Natural killer cell (primary cell): ENCODE measurements around the gene B3GNT3. TPM values are rescaled to one million over a fixed set of nuclear protein-coding genes. Genes with fewer than 3 reads are reported as not detected.

ENCODE experiments used
- ATAC-seq, 3 donors: fragments of 150-1000 bp in 2 of 3; fragments of 200-7000 bp in 1 of 3; cut with Tn5 transposase; 1 replicate in 1 of 3; 2 replicates in 2 of 3; pipeline ENCODE4 v1.10.0; 2021; ENCODE audit warnings: mild to moderate bottlenecking in 2 of 3, moderate library complexity in 2 of 3
- DNase-seq, 2 donors: peaks; one replicate each; pipeline versions ENCODE4 v3.0.0 to v3.0.0-alpha.2; 2013 to 2021; ENCODE audit warnings: mixed read lengths in 1 of 2
- H3K27ac ChIP-seq: one replicate; pipeline ENCODE4 v1.5.1; 2013; ENCODE audit warnings: mild to moderate bottlenecking, low read length
- H3K27me3 ChIP-seq: one replicate; pipeline ENCODE4 v1.6.1; 2013; ENCODE audit warnings: low read length; ENCODE audit not compliant: control insufficient read depth, insufficient read depth
- H3K36me3 ChIP-seq: one replicate; pipeline ENCODE4 v1.6.1; 2013; ENCODE audit warnings: low read length; ENCODE audit not compliant: control insufficient read depth, insufficient read depth
- H3K4me1 ChIP-seq: one replicate; pipeline ENCODE4 v1.6.1; 2013; ENCODE audit warnings: low read length; ENCODE audit not compliant: control insufficient read depth, insufficient read depth
- H3K4me3 ChIP-seq: one replicate; pipeline ENCODE4 v1.5.1; 2013; ENCODE audit warnings: low read length
- H3K9me3 ChIP-seq: one replicate; pipeline ENCODE4 v1.6.1; 2013; ENCODE audit warnings: low read length; ENCODE audit not compliant: control insufficient read depth, insufficient read depth
- H3K27ac Mint-ChIP-seq, 2 donors: one replicate each; pipeline ENCODE4 v1.8.0; 2022; ENCODE audit warnings: mild to moderate bottlenecking in 2 of 2, mixed read lengths in 2 of 2, moderate library complexity in 1 of 2
- H3K27me3 Mint-ChIP-seq, 2 donors: one replicate each; pipeline ENCODE4 v1.8.0; 2022; ENCODE audit warnings: low read depth in 2 of 2, mixed read lengths in 2 of 2
- H3K36me3 Mint-ChIP-seq: one replicate; pipeline ENCODE4 v1.8.0; 2022; ENCODE audit warnings: mixed read lengths
- H3K4me1 Mint-ChIP-seq, 2 donors: one replicate each; pipeline ENCODE4 v1.8.0; 2022; ENCODE audit warnings: mixed read lengths in 2 of 2
- H3K4me3 Mint-ChIP-seq: one replicate; pipeline ENCODE4 v1.8.0; 2022; ENCODE audit warnings: mild to moderate bottlenecking, moderate library complexity, mixed read lengths
- H3K9me3 Mint-ChIP-seq, 2 donors: one replicate each; pipeline ENCODE4 v1.8.0; 2022; ENCODE audit warnings: mixed read lengths in 2 of 2
- CTCF ChIP-seq: fragments of 200-600 bp; IDR thresholded peaks from one replicate; pipeline ENCODE4 v1.8.0; 2022; ENCODE audit warnings: antibody characterized with exemption
- WGBS: methylation state at CpG from one replicate; pipeline ENCODE4 v1.1.7; 2013; ENCODE audit warnings: missing lambda C conversion rate; ENCODE audit not compliant: insufficient coverage; 5-methylcytosine and 5-hydroxymethylcytosine counted together
- intact Hi-C: fragments of 100-400 bp; cut with micrococcal nuclease; formaldehyde crosslinking; loops from one replicate; pipeline ENCODE4 v1.14.2; 2022
- total RNA-seq, 4 donors: library from RNA; stranded (reverse); fragments of 120-200 nt in 1 of 4; gene quantifications; one replicate each; pipeline versions ENCODE4 v1.2.3 to v1.2.4, GENCODE V29; 2013 to 2022

Gene B3GNT3
- total RNA-seq, 3 donors from 2014 or later (not counting 1 experiment from before 2014, with no cell fraction given), result not detected

GRCh38 chr19:17807731-17808316 lies 12.9 kb downstream of the B3GNT3 start:
- H3K27me3 ChIP-seq, result no peaks in the 10 kb centered on the region
- no peak overlapping the region for H3K27ac ChIP-seq
- Mint-ChIP-seq H3K4me3 (no peak overlapping the region), H3K4me1 (peaks cover 7 to 12% of the 10 kb centered on the region in 2 donors), H3K27me3 (no peaks in the 10 kb centered on the region), H3K9me3 (no peaks in the 10 kb centered on the region), H3K36me3 (no peaks in the 10 kb centered on the region), H3K27ac (no peak overlapping the region)
- DNase-seq (peak in 1 of 2 donors; percentile 49), ATAC-seq (peak in 1 of 3 donors; percentile 67)
- 33% methylated on average over 37 of the region's 38 CpGs for WGBS
- peaks cover 18% of the 10 kb centered on the region for H3K4me1 ChIP-seq
- no peak overlapping the region for H3K4me3 ChIP-seq
- intact Hi-C loops, result no loop called here
- H3K36me3 ChIP-seq, result no peaks in the 10 kb centered on the region
- no peak for TF ChIP-seq CTCF
- no peaks in the 10 kb centered on the region for H3K9me3 ChIP-seq

GRCh38 chr19:17811103-17811502 lies 16.2 kb downstream of the B3GNT3 start:
- WGBS, result 100% methylated on average over 2 of the region's 2 CpGs
- Histone ChIP-seq H3K4me1 (peaks cover 6% of the 10 kb centered on the region), H3K27me3 (no peaks in the 10 kb centered on the region), H3K4me3 (no peak overlapping the region), H3K9me3 (no peaks in the 10 kb centered on the region), H3K36me3 (no peaks in the 10 kb centered on the region), H3K27ac (no peak overlapping the region)
- TF ChIP-seq CTCF, result no peak
- DNase-seq (no peak), ATAC-seq (no peak)
- Mint-ChIP-seq H3K36me3 (no peaks in the 10 kb centered on the region), H3K4me1 (peaks cover 0 to 5% of the 10 kb centered on the region in 2 donors), H3K27me3 (no peaks in the 10 kb centered on the region), H3K4me3 (no peak overlapping the region), H3K9me3 (no peaks in the 10 kb centered on the region), H3K27ac (no peak overlapping the region)
- intact Hi-C loops, result no loop called here

GRCh38 chr19:17811681-17812080 lies 16.7 kb downstream of the B3GNT3 start:
- ATAC-seq (no peak), DNase-seq (no peak)
- Mint-ChIP-seq H3K36me3 (no peaks in the 10 kb centered on the region), H3K4me1 (peaks cover 0 to 5% of the 10 kb centered on the region in 2 donors), H3K4me3 (no peak overlapping the region), H3K9me3 (no peaks in the 10 kb centered on the region), H3K27ac (no peak overlapping the region), H3K27me3 (no peaks in the 10 kb centered on the region)
- intact Hi-C loops, result no loop called here
- Histone ChIP-seq H3K27me3 (no peaks in the 10 kb centered on the region), H3K4me3 (no peak overlapping the region), H3K27ac (no peak overlapping the region), H3K4me1 (peaks cover 6% of the 10 kb centered on the region), H3K9me3 (no peaks in the 10 kb centered on the region), H3K36me3 (no peaks in the 10 kb centered on the region)
- TF ChIP-seq CTCF, result no peak
- WGBS, result 88% methylated on average over 20 of the region's 20 CpGs

- no peak overlapping the region for H3K4me3 Mint-ChIP-seq
- whole genome bisulfite sequencing, result 85% methylated on average over 5 of the region's 5 CpGs
- Histone ChIP-seq H3K27me3 (no peaks in the 10 kb centered on the region), H3K4me3 (no peak overlapping the region), H3K36me3 (no peaks in the 10 kb centered on the region), H3K27ac (no peak overlapping the region), H3K4me1 (peaks cover 6% of the 10 kb centered on the region), H3K9me3 (no peaks in the 10 kb centered on the region)
- H3K27me3 Mint-ChIP-seq, result no peaks in the 10 kb centered on the region
- intact Hi-C loops, result no loop called here
- no peaks in the 10 kb centered on the region for H3K9me3 Mint-ChIP-seq
- no peak for TF ChIP-seq CTCF
- no peak overlapping the region for H3K27ac Mint-ChIP-seq
- H3K36me3 Mint-ChIP-seq, result no peaks in the 10 kb centered on the region
- ATAC-seq (no peak), DNase-seq (no peak)
- H3K4me1 Mint-ChIP-seq, result peaks cover 0 to 5% of the 10 kb centered on the region in 2 donors
Measured at GRCh38 chr19:17812099-17812498, 17.2 kb downstream of the B3GNT3 start.
